GM13976 (cell line): ENCODE measurements around the gene MB21D2.

Experiments
- DNase-seq: peaks from one replicate; pipeline ENCODE4 v3.0.0; 2012; ENCODE audit warnings: low spot score
- in situ Hi-C: fragments of 300-500 bp; cut with MboI; formaldehyde crosslinking; loops from one replicate; pipeline ENCODE4 v1.12.0; 2022; ENCODE audit warnings: low sequenced_read_pairs, mixed read lengths, inconsistent platforms; ENCODE audit not compliant: unreplicated experiment
- TF ChIP-seq, protein P1 (sequence below): IDR thresholded peaks from 2 replicates; pipeline ENCODE4 v1.5.1; 2012; ENCODE audit warnings: borderline replicate concordance, mild to moderate bottlenecking; ENCODE audit not compliant: insufficient read depth; ENCODE audit errors: extremely low read depth, missing control alignments, control extremely low read depth

The MB21D2 gene

GRCh38 chr3:192867645-192868044 lies 50.0 kb downstream of the MB21D2 start:
- no peak for DNase-seq
- in situ Hi-C loops, result no loop called here

GRCh38 chr3:192866804-192867203 lies 50.9 kb downstream of the MB21D2 start:
- TF ChIP-seq, protein P1, sequence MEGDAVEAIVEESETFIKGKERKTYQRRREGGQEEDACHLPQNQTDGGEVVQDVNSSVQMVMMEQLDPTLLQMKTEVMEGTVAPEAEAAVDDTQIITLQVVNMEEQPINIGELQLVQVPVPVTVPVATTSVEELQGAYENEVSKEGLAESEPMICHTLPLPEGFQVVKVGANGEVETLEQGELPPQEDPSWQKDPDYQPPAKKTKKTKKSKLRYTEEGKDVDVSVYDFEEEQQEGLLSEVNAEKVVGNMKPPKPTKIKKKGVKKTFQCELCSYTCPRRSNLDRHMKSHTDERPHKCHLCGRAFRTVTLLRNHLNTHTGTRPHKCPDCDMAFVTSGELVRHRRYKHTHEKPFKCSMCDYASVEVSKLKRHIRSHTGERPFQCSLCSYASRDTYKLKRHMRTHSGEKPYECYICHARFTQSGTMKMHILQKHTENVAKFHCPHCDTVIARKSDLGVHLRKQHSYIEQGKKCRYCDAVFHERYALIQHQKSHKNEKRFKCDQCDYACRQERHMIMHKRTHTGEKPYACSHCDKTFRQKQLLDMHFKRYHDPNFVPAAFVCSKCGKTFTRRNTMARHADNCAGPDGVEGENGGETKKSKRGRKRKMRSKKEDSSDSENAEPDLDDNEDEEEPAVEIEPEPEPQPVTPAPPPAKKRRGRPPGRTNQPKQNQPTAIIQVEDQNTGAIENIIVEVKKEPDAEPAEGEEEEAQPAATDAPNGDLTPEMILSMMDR, result no peak
- in situ Hi-C loops, result no loop called here
- no peak for DNase-seq

More at GRCh38 chr3:192867645-192868044, 50.0 kb downstream of the MB21D2 start:
- TF ChIP-seq, protein P1, result no peak

DNA sequence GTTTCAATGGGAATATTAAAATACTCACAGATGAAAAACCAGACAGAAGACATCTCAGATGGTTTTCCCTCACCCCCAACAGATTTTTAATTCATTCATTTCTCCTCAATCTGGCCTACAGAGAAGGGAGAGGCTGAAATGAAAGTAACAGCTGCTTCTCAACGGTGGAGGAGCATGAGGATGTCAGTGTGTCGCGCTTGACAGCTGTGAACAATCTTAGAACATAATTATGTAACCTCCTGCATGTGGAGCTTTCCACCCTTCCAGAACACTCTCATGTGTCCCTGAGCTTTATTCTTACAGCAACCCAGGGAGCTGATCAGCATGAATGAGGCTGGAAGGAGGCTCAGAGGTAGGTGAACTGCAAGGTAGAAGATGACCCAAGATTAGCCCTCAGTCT lies 52.7 kb downstream of the MB21D2 start:
- in situ Hi-C loops, result no loop called here
- DNase-seq, result no peak
- TF ChIP-seq, protein P1, result no peak

GRCh38 chr3:192863091-192863420 lies 54.6 kb downstream of the MB21D2 start:
- TF ChIP-seq, protein P1, result no peak
- in situ Hi-C loops, result no loop called here
- DNase-seq, result no peak

DNA sequence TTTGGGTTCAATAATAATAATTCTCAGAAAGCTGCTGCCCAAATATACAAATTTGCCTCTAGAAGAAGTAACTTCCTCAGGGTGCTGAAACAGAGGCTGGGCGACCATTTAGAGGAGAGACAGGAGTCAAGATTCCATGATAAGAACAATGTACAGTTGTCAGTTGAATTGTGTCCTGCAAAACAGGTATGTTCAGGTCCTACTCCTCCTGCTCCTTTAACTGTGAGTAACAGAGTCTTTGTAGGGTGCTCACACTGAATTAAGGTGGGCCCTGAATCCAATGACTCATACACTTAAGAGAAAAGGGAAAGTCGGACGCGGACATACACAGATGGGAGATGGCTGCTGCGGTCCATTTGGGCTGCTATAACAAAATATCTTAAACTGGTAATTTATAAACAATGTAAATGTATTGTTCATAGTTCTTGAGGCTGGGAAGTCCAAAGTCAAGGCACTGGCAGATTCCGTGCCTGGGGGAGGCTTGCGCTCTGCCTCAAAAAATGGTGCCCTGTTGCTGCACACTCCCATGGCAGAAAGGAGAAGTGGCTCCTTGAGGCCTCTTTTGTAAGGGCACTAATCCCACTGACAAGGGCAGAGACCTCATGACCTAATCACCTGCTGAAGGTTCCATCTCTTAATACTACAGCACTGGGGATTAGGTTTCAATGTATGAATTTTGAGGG lies 55.1 kb downstream of the MB21D2 start:
- in situ Hi-C loops, result no loop called here
- TF ChIP-seq, protein P1, result no peak
- DNase-seq, result no peak

DNA sequence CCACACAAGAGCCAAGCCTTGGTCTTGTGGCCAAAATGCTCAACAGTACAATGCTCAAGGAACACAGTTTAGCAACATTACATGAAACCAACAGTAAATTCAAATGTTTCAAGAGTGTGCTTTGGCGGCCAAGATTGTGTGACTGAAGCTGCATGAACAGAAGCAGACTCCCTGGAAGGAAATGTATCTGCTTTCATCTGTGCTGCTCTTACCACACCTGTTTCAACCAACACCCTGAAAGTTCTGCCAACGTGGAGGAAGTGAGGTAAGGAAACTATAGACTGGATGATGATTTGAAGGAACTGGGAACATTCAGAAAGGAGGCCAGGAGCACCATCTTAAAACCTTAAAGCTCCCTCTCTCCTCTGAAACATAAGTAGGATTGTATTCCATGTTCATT lies 55.7 kb downstream of the MB21D2 start:
- TF ChIP-seq, protein P1, result no peak
- in situ Hi-C loops, result no loop called here
- DNase-seq, result no peak

DNA sequence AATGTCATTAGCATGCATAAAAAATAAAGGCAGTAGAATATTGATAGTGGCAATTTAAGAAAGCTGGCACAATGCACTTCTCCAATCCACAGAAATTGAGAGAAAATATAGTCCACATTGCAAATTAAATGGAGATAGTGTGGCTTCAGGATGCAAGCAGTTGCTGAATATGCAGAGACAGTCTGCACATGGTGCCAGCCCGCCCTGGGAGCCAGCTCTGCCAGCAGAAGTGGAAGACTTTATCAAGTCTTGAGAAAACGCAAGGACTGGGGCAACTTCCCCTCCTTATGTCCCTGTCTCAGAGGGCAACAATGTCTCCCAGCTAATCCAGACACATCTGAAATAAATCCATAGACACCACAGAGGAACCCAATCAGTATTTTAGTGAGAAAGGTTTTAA lies 57.2 kb downstream of the MB21D2 start:
- DNase-seq, result no peak
- in situ Hi-C loops, result no loop called here
- TF ChIP-seq, protein P1, result no peak
